ENCODE data around the gene GPC5.
"Not testable (repeated sequence)": the region's sequence is repeated elsewhere in the genome, so short reads cannot be mapped to it uniquely, and the experiment has no call there.

Gene GPC5

GRCh38 chr13:92530364-92530763, 1131.9 kb downstream of the GPC5 start:
- no peaks in the 10 kb centered on the region for H3K27me3 ChIP-seq (ENCODE audit: low read depth, low read length)
- no peaks in the 10 kb centered on the region for H3K79me2 ChIP-seq (ENCODE audit: low read length)
- no peak overlapping the region for H2AFZ ChIP-seq (ENCODE audit: low read depth, low read length)
- no peaks in the 10 kb centered on the region for H3K4me1 ChIP-seq (ENCODE audit: low read length)
- H3K4me3 ChIP-seq (ENCODE audit: low read length) = no peak overlapping the region
- no peaks in the 10 kb centered on the region for H3K9me3 ChIP-seq (ENCODE audit: insufficient read depth, low read length)
- H3K9ac ChIP-seq (ENCODE audit: low read length) = no peak overlapping the region
- H3K4me2 ChIP-seq (ENCODE audit: low read length) = no peak overlapping the region
- no peaks in the 10 kb centered on the region for H3K36me3 ChIP-seq (replicated peaks; ENCODE audit: low read depth, low read length)
- H4K20me1 ChIP-seq (ENCODE audit: insufficient read depth, low read length) = no peaks in the 10 kb centered on the region
- TF ChIP-seq, protein P1, sequence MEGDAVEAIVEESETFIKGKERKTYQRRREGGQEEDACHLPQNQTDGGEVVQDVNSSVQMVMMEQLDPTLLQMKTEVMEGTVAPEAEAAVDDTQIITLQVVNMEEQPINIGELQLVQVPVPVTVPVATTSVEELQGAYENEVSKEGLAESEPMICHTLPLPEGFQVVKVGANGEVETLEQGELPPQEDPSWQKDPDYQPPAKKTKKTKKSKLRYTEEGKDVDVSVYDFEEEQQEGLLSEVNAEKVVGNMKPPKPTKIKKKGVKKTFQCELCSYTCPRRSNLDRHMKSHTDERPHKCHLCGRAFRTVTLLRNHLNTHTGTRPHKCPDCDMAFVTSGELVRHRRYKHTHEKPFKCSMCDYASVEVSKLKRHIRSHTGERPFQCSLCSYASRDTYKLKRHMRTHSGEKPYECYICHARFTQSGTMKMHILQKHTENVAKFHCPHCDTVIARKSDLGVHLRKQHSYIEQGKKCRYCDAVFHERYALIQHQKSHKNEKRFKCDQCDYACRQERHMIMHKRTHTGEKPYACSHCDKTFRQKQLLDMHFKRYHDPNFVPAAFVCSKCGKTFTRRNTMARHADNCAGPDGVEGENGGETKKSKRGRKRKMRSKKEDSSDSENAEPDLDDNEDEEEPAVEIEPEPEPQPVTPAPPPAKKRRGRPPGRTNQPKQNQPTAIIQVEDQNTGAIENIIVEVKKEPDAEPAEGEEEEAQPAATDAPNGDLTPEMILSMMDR (IDR thresholded peaks at IDR 0.05; ENCODE audit: low read depth, low read length) = no peak
- TF ChIP-seq EZH2phosphoT487 (IDR thresholded peaks at IDR 0.05; ENCODE audit: low read depth) = no peak
- H3K27ac ChIP-seq (ENCODE audit: low read length) = no peak overlapping the region

DNA sequence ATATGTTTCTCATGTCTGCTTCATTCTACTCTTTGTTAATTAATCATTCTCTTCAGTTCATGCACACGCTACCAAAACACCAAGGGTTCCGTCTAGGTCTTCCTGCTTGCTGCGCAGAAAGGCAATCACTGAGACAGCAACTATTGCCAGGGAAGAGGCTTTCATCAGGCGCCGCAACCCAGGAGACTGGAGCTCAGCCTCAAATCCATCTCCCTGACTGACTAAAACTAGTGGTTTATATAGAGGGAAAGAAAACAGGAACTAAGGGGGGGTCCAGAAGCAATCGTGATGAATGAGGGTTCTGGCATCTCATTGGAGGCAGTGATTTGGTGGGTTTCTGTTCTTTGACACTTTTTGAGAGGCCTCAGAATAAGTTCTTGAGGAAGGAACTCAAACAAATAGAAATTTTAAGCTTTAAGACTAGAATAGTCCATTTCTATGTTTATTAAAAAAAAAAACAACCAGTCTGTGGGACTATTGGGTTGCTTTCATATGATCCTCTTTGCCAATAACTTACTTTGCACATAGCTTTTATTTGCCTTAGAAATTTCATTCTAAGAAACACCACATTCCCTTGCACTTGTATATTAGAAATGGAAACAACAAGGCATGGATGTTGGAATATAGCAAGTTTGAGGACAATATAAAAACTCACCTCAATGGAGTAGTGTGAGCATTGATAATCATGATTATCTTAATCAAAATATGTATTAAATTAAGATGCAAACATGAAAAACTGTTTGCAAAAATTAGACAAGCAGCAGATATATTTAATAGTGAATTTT, 1137.0 kb downstream of the GPC5 start:
- no peaks in the 10 kb centered on the region for H3K79me2 ChIP-seq (ENCODE audit: low read length)
- H3K4me2 ChIP-seq (ENCODE audit: low read length) = no peak overlapping the region
- no peaks in the 10 kb centered on the region for H3K4me1 ChIP-seq (ENCODE audit: low read length)
- H3K27me3 ChIP-seq (ENCODE audit: low read depth, low read length) = no peaks in the 10 kb centered on the region
- no peak overlapping the region for H2AFZ ChIP-seq (ENCODE audit: low read depth, low read length)
- no peak overlapping the region for H3K27ac ChIP-seq (ENCODE audit: low read length)
- no peaks in the 10 kb centered on the region for H3K36me3 ChIP-seq (replicated peaks; ENCODE audit: low read depth, low read length)
- TF ChIP-seq, protein P1 (IDR thresholded peaks at IDR 0.05; ENCODE audit: low read depth, low read length) = no peak
- TF ChIP-seq EZH2phosphoT487 (IDR thresholded peaks at IDR 0.05; ENCODE audit: low read depth) = no peak
- H3K9ac ChIP-seq (ENCODE audit: low read length) = no peak overlapping the region
- H4K20me1 ChIP-seq (ENCODE audit: insufficient read depth, low read length) = no peaks in the 10 kb centered on the region
- H3K9me3 ChIP-seq (ENCODE audit: insufficient read depth, low read length) = no peaks in the 10 kb centered on the region
- H3K4me3 ChIP-seq (ENCODE audit: low read length) = no peak overlapping the region

- Histone ChIP-seq H2AFZ (ENCODE audit: low read depth, low read length) (no peak overlapping the region), H3K4me1 (ENCODE audit: low read length) (no peaks in the 10 kb centered on the region), H3K9me3 (ENCODE audit: insufficient read depth, low read length) (peaks cover 4% of the 10 kb centered on the region; the same call in 1 of the 2 replicates), H3K4me2 (ENCODE audit: low read length) (no peak overlapping the region), H3K27me3 (ENCODE audit: low read depth, low read length) (no peaks in the 10 kb centered on the region), H3K36me3 (replicated peaks; ENCODE audit: low read depth, low read length) (peaks cover 2% of the 10 kb centered on the region), H3K79me2 (ENCODE audit: low read length) (no peaks in the 10 kb centered on the region), H3K27ac (ENCODE audit: low read length) (no peak overlapping the region), H3K4me3 (ENCODE audit: low read length) (no peak overlapping the region), H4K20me1 (ENCODE audit: insufficient read depth, low read length) (no peaks in the 10 kb centered on the region), H3K9ac (ENCODE audit: low read length) (no peak overlapping the region)
- no peak for TF ChIP-seq EZH2phosphoT487 (IDR thresholded peaks at IDR 0.05; ENCODE audit: low read depth)
- TF ChIP-seq, protein P1 (IDR thresholded peaks at IDR 0.05; ENCODE audit: low read depth, low read length) = no peak
Measured at GRCh38 chr13:92537471-92537870, 1139.0 kb downstream of the GPC5 start.

DNA sequence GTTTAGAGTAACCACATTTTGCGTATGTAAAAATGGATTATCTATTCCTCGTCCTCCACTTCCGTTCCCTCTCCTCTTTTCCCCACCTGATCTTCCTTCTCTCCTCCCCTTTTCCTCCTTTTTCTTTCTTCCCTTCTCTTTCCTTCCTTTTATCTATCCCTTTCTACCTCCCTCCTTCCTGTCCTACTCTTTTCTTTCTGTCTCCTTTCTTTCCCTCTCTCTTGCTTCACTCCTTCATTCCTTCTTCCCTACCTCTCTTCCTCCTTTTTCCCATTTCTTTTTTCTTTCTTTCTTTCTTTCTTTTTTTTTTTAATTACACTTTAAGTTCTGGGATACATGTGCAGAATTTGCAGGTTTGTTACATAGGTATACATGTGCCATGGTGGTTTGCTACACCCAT, 1139.7 kb downstream of the GPC5 start:
- H3K27ac ChIP-seq (ENCODE audit: low read length) = no peak overlapping the region
- H3K36me3 ChIP-seq (replicated peaks; ENCODE audit: low read depth, low read length) = peaks cover 2% of the 10 kb centered on the region
- TF ChIP-seq EZH2phosphoT487 (IDR thresholded peaks at IDR 0.05; ENCODE audit: low read depth) = no peak
- TF ChIP-seq, protein P1 (IDR thresholded peaks at IDR 0.05; ENCODE audit: low read depth, low read length) = no peak
- no peaks in the 10 kb centered on the region for H4K20me1 ChIP-seq (ENCODE audit: insufficient read depth, low read length)
- H3K27me3 ChIP-seq (ENCODE audit: low read depth, low read length) = no peaks in the 10 kb centered on the region
- peaks cover 6% of the 10 kb centered on the region; the same call in 1 of the 2 replicates for H3K9me3 ChIP-seq (ENCODE audit: insufficient read depth, low read length)
- H3K4me3 ChIP-seq (ENCODE audit: low read length) = no peak overlapping the region
- H2AFZ ChIP-seq (ENCODE audit: low read depth, low read length) = no peak overlapping the region
- H3K4me1 ChIP-seq (ENCODE audit: low read length) = no peaks in the 10 kb centered on the region
- no peak overlapping the region for H3K4me2 ChIP-seq (ENCODE audit: low read length)
- no peak overlapping the region for H3K9ac ChIP-seq (ENCODE audit: low read length)
- no peaks in the 10 kb centered on the region for H3K79me2 ChIP-seq (ENCODE audit: low read length)

DNA sequence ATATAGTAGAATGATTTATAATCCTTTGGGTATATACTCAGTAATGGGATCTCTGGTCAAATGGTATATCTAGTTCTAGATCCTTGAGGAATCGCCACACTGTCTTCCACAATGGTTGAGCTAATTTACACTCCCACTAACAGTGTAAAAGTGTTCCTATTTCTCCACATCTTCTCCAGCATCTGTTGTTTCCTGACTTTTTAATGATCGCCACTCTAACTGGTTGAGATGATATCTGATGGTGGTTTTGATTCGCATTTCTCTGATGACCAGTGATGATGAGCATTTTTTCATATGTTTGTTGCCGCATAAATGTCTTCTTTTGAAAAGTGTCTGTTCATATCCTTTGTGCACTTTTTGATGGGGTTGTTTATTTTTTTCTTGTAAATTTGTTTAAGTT, 1140.7 kb downstream of the GPC5 start:
- not testable (repeated sequence) for H3K36me3 ChIP-seq (replicated peaks; ENCODE audit: low read depth, low read length); H3K9ac ChIP-seq (ENCODE audit: low read length); H3K9me3 ChIP-seq (ENCODE audit: insufficient read depth, low read length)

More for the DNA sequence above, 1140.7 kb downstream of the GPC5 start:
- H4K20me1 ChIP-seq (ENCODE audit: insufficient read depth, low read length); H3K4me1 ChIP-seq (ENCODE audit: low read length); H3K27me3 ChIP-seq (ENCODE audit: low read depth, low read length); H3K4me3 ChIP-seq (ENCODE audit: low read length); H3K79me2 ChIP-seq (ENCODE audit: low read length); H2AFZ ChIP-seq (ENCODE audit: low read depth, low read length); H3K27ac ChIP-seq (ENCODE audit: low read length); H3K4me2 ChIP-seq (ENCODE audit: low read length): not testable (repeated sequence)

Data from OCI-LY3 (cell line).